ENCODE results near the gene NTMT1.

- TF ChIP-seq ZNF592 (IDR thresholded peaks at IDR 0.05), result no peak
- no peak for TF ChIP-seq CTCF (IDR thresholded peaks at IDR 0.05 in 2 of 3, conservative IDR thresholded peaks at IDR 0.05 in 1 of 3; ENCODE audit: control insufficient read depth in 2 of 3, extremely low read depth in 1 of 3, insufficient read depth in 1 of 3, low read depth in 3 of 3, low read length in 3 of 3)
These were observed 5.2 kb downstream of the NTMT1 start for GRCh38 chr9:129630967-129631673.

Measured in GM12878 (cell line).